CD4-positive, alpha-beta T cell treated with Interleukin-6 at 100 ng/mL for 8 hours (primary cell): ENCODE data around the gene BCAM.

Experiments
- DNase-seq: peaks from one replicate; pipeline ENCODE4 v3.0.0-alpha.2; 2020; ENCODE audit warnings: mixed read lengths, low spot score

The BCAM gene

DNA sequence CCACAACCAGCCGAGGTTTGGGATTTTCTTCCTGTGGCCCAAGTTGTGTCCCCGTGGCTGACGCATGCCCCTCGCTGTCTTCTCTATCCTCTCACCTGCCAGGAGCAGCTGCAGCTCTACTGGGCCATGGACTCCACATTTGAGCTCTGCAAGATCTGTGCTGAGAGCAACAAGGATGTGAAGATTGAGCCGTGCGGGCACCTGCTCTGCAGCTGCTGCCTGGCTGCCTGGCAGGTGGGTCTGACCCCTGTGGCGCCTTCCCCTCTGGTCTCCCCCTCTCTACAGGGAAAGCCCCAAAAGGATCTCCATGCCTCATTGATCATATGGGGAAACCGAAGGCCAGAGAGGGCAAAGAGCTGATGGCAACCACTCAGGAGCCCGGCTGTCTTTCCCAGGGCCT is 16.6 kb upstream of the BCAM start:
- no peak for DNase-seq

GRCh38 chr19:44794610-44795009 is 14.3 kb upstream of the BCAM start:
- no peak for DNase-seq

- no peak for DNase-seq
Measured at GRCh38 chr19:44795398-44795987, 13.4 kb upstream of the BCAM start.

DNA sequence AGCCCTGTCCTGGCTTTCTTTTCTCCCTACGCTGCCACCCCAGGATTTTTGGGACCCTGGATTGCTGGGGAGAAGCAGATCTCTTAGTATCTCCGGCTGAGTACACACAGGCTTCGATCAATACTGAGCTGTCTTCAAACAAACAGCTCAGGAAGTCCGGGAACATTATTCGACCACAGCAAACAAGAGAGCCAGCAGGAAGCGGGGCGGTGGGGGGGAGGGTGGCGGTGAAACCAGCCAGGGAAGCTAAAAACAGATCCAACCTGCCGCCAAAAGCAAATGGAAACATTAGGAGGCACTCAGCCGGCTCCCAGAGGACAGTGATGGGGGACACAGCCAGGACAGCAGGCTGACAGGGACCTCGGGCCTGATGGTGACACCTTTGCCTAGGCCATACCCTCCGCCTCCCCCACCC is 12.2 kb upstream of the BCAM start:
- DNase-seq, result peak; percentile 38

- no peak for DNase-seq
Measured at GRCh38 chr19:44799627-44800346, 9.1 kb upstream of the BCAM start.

DNA sequence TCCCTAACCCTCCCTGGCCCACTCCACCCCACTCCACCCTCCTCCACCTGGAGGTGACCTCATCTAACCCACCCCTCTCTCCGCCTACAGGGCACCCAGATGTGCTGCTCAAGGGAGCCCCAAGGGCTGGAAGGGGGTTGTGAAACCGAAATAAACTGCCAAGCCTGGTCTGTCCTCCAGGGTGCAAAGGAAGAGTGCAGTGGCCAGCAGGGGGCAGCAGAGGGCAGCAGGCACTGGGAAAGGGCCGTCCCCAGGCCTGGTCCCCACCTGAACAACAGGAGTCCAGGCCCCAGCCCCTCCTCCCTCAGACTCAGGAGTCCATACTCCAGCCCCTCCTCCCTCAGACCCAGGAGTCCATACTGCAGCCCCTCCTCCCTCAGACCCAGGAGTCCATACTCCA is 8.4 kb upstream of the BCAM start:
- peak; percentile 73 for DNase-seq

GRCh38 chr19:44803442-44804428 is 5.2 kb upstream of the BCAM start:
- no peak for DNase-seq

DNA sequence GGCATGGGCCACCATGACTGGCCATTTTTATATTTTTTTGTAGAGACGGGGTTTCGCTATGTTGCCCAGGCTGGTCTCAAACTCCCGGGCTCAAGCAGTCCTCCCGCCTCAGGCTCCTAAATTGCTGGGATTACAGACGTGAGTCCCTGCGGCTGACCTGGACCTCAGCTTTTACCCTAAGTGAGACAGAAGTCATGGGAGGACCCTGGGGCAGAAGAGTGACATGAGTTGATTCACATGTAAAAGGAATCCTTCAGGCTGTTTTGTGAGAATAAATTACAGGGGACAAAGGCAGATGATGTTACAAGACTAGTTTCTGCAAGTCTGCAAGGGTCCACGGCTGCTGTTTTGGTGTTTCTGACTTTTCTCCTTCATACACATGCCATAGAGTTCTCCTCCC is 2.6 kb upstream of the BCAM start:
- DNase-seq, result no peak

DNA sequence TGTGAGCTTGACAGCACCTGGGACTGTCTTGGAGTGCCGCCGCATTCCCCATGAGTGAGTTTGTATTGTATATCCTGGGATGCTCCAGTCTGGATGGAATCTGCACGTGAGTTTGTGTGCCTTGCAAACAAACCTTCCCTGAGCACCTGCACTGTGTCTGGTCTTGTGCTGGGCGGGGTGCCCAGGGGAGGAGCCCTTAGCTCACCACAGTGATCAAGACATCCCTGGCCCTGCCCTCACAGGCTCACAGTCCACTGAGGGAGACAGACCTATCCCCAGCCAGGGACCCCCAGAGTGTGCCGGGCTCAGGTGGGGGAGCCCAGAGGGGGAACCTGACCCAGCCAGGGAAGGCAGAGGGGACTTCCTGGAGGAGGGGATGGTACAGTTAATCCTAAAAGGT is 1.7 kb upstream of the BCAM start:
- no peak for DNase-seq

DNA sequence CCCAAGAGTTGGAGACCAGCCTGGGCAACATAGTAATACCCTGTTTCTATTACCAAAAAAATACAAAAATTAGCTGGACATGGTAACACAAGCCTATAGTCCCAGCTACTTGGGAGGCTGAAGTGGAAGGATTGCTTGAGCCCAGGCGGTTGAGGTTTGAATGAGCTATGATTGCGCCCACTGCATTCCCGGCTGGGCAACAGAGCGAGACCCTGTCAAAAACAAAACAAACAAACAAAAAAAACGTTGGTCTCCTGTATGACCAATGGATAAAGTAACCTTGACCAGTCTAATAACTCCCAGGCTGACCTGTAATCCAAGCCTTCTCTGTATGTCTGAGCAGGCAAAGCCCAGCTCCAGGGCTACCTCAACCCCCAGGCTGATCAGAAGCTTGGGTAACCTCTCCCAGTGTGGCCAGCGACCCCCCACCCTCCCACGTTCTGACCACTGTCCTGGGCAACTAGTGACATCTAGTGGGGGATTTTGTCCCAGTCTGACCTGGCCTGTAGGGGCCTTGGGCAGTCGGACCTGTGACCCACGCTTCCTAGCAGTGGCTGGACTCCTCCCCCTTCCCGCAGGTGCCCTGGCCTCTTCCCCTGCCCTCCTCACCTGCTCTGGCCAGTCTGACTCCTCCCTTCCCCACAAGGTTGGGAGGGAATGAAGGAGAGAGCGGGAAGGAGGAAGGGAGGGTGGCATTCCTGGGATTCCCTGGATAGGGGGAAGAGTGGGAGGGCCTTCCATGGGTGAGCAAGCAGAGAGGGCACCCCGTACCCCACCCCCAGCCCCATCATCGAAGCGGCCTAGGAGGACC is 1.0 kb upstream of the BCAM start:
- DNase-seq, result no peak

GRCh38 chr19:44809577-44810233 is 802 bp downstream of the BCAM start:
- no peak for DNase-seq

- no peak for DNase-seq
Measured at GRCh38 chr19:44810234-44811121, 1.6 kb downstream of the BCAM start.

GRCh38 chr19:44811122-44811419 is 2.2 kb downstream of the BCAM start:
- no peak for DNase-seq

DNA sequence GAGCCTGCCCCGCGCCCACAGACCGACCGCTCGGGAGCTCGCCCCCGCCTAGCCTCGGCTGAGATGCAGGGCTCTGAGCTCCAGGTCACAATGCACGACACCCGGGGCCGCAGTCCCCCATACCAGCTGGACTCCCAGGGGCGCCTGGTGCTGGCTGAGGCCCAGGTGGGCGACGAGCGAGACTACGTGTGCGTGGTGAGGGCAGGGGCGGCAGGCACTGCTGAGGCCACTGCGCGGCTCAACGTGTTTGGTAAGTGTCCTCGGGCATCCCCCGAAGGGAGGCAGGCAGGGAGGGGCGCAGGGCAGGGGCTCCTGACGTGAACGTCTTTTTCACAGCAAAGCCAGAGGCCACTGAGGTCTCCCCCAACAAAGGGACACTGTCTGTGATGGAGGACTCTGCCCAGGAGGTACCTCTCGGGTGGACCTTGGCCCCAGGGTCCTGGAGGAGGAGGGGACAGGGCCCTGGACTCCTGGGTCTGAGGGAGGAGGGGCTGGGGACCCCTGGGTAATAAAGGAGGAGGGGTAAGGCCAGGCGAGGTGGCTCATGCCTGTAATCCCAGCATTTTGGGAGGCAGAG is 3.3 kb downstream of the BCAM start:
- DNase-seq, result no peak

GRCh38 chr19:44813070-44813840 is 4.4 kb downstream of the BCAM start:
- no peak for DNase-seq

GRCh38 chr19:44813841-44814470 is 5.1 kb downstream of the BCAM start:
- DNase-seq, result no peak

GRCh38 chr19:44814517-44814916 is 5.6 kb downstream of the BCAM start:
- no peak for DNase-seq

DNA sequence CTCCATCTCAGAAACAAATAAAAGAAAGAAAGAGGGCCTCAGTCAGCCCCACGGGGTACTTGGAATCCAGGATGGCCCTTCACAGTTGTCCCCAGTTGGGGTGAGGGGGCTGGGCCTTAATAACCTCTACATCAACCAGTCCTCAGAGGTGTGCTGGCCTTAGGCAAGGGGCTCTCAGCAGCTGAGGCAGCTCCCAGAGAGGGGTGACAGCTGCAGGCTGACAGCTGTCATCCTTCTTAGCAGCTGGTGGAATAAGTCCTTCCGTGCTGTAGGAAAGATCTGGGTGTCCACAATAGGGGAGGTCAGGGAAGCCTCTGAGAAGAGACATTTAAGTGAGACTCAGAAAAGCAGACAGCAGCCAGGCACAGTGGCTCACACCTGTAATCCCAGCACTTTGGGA is 7.4 kb downstream of the BCAM start:
- no peak for DNase-seq
